ENCODE results near the gene HEPACAM2.

DNA sequence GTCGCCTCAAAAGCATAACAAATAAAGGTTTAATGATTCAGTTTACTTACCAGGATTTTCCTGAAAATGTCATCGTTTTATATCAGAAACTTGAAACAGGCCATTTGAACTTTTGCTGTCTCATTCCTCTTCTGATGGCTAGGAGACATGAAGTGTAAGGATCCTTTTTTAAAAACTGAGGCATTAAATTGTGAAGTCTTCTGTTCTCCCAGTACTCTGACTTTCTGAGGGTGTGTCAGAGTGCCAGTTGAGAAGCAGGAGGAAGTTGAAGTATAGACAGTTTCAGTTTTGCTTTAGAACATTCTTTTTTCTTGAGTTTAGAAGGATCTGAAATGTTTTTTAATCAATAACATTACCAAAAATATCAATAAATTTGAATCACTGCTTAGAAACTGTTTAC is 78.1 kb downstream of the HEPACAM2 start, which contains the start of gene SAMD9L:
- TF ChIP-seq, protein P1, sequence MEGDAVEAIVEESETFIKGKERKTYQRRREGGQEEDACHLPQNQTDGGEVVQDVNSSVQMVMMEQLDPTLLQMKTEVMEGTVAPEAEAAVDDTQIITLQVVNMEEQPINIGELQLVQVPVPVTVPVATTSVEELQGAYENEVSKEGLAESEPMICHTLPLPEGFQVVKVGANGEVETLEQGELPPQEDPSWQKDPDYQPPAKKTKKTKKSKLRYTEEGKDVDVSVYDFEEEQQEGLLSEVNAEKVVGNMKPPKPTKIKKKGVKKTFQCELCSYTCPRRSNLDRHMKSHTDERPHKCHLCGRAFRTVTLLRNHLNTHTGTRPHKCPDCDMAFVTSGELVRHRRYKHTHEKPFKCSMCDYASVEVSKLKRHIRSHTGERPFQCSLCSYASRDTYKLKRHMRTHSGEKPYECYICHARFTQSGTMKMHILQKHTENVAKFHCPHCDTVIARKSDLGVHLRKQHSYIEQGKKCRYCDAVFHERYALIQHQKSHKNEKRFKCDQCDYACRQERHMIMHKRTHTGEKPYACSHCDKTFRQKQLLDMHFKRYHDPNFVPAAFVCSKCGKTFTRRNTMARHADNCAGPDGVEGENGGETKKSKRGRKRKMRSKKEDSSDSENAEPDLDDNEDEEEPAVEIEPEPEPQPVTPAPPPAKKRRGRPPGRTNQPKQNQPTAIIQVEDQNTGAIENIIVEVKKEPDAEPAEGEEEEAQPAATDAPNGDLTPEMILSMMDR (conservative IDR thresholded peaks at IDR 0.05 in 1 of 2, IDR thresholded peaks at IDR 0.05 in 1 of 2; ENCODE audit: extremely low read depth in 1 of 2, insufficient read depth in 1 of 2, low read depth in 1 of 2, low read length in 2 of 2) = no peak
- no peak for TF ChIP-seq EZH2 (IDR thresholded peaks at IDR 0.05; ENCODE audit: borderline replicate concordance, low read length)

Data from mammary epithelial cell (primary cell).